HG02678 (cell line): ENCODE results near the gene TMEM187.
A peak's percentile ranks its signal among the peaks of the same experiment; 100 is the strongest.

Experiments
- ATAC-seq: cut with Tn5 transposase; IDR thresholded peaks from one replicate; pipeline ENCODE4 v1.9.1; 2021; ENCODE audit warnings: mild to moderate bottlenecking, moderate library complexity; ENCODE audit not compliant: unreplicated experiment

The TMEM187 gene

DNA sequence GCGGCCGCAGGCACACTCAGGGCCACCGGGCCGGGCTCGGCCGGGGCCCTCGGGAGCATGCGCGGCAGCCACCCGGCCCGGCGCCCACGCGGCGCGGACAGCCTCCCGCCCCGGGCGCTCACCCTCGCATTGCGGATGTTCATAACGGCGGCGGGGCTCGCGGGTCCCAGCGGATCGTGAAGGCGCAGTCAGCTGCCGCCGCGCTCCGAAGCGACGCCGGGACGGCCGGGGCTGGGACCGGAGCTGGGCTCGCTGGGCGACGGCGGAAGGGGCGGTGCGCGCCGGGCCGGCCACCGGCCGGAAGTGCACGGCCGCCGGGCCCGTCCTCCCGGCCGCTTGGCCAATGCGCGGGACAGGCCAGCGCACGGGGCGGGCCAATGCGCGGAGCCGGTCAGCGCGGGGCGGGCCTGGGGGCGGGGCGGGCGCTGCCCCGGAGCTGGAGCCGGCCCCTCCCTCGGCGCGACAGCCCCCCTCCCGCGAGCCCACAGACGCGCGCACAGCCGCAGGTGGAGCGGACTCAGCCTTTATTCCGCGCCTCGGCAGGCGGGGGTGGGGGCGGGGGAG, 37.7 kb upstream of the TMEM187 start, which contains the start of gene NAA10:
NAA10 (minus strand) TSS at position 276 of the 564 bp plus-strand sequence; CDS start at position 143, 133 bp downstream.
- ATAC-seq: peak; percentile 94

DNA sequence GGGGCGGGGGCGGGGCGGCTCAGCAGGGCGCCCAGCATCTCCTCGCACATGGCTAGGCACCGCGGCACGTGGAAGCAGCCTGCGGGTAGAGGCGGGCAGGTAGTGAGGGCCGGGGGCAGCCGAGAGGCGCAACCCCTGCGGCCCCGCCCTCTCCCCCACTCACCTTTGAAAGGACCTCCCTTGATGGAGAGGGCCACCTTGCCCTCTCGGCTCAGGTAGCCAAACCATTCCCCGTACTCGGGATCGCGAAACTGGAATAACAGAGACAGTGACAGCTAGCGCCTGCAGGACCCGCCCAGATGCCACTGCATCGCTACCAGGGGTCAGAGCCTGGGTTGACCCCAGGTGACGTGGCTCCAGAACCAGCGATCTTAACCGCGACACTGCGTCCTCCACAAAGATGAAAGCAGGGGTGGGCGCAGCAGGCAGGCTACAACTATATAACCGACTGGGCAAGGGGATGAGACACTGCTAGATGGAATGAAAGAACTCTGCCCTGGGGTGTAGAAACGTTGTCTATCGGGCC, 37.2 kb upstream of the TMEM187 start:
- ATAC-seq: no peak

DNA sequence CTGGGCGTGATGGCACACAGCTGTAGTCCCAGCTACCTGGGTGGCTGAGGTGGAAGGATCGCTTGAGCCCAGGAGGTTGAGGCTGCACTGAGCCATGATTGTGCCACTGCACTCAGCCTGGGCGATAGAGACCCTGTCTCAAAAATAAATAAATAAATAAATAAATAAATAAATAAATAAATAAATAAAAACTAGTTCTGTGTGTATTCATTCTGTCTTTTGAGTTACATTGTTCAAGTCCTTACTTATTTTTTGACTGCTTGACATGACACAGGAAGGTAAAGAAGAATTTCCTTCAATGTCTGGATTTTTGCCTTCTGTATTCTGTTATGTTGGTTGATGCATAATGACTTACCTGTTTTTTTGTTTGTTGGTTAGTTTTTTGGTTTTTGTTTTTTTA, 35.5 kb upstream of the TMEM187 start:
- ATAC-seq: no peak

DNA sequence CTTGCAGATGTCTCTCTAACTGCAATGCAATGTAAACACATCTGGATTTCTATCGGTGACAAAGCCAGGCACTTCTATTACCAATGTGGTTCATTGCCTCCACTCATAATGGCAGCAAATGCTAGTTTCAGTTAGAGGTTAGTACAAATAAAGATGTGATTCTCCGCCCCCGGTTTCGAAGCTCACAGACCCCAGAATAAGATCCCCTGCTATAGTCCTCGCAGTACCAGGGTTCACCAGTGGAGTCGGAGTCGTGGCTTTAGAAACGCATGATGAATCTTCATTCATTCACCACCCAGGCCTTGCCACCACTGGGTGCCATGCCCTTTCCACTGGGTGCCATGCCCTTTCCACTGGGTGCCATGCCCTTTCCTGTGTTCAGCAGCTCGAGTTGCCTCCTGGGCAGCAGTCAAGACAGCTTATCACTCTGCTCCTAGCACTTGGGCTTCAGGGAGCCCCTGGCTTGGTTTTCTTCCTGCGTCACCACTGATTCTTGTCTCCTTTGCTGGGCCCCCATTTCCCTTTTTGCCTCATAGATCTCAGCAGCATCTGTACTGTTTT, 34.2 kb upstream of the TMEM187 start:
- no peak for ATAC-seq

DNA sequence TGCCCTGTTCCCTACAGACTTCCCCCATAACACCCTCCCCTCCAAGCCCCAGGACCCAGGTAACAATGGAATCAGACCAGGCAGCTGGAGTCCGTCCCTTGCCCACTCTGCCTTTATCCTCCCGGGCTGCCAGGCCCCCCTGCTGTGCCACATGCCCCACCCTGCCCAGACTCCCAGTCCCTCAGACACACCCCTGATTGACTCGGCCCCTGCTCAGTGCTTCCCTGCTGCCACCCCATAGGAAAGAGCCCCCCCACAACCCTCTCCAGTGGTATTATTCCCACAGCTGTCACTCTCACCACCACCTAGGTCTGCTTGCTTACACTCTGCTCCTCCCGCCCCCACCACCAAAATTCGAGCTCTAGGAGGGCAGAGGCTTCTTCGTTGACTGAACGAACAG, 33.0 kb upstream of the TMEM187 start:
- no peak for ATAC-seq

DNA sequence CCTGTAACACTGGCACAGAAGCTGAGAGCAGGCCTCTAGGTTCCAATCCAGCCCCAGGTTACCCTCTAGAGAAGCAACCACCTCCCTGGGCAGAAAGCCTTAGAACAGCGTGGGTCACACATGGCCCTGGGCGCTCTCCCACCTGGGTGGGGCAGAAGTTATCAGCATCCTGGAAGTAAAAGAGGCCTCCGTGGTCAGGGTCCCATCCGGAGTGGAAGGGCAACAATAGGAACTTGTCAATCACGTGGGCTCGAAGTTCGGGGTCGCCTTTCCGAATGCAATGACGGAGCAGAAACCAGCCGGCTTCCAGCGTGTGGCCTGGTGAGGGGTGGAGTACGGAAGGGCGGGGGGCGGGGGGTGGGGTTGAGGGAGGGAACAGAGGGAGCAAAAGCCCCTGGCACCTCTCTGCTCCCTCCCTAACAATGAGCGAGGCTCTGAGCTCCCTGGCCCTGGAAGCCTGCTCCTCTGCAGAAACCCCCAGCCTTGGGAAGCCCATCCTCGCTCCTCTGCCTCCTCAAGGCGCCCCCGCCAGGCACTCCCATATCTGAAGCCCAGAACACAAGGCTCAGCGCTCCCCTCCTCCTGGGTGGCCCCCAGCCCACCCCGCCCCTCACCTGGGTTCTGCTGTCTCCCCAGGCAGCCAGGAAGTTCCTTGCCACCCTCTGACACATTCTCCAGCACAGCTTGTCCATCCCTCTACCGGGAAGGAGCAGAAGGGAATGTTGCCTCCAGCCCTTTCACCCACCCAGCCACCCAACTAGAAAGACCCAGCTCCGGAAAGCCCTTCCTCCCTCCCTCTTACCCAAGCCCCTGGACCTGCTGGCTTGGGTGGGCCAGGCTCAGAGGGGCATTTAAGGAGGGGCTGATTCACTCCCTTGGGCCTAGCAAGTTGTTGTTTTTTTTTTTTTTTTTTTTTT, 31.0 kb upstream of the TMEM187 start:
- no peak for ATAC-seq

DNA sequence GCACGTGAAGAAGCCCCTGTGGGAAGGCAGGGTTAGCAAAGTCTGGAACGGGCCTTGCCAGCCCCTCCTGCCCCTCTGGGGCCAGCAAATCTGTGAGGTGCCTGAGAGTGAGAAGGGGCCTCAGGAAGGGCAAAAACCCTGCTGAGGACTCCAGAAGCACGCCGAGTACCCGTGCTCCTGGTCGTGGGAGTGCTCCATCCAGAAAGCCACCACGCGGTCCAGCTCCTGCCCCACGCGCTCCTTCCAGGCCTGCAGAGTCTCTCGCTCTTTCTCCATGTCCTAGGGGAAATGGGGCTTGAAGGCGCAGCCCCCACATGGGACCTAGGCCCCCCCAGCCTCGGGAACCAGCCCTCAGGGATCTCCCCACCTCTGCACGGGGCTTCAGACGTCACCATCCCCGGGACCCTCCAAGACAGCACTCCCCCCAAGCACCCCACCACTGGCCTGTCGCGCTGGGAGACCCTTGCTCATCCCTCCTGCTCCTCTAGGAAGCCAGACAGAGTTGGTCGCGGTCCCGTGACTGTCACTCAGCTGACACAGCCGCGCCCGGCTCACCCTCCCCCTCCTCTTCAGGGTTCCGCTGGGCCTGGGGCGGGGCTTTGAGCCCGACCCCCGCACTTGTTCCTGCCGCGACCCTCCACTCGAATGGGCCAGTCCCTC, 28.3 kb upstream of the TMEM187 start, which contains the start of gene RENBP:
RENBP (minus strand) TSS at position 504 of the 660 bp plus-strand sequence; CDS start at position 471, 33 bp downstream.
- no peak for ATAC-seq

DNA sequence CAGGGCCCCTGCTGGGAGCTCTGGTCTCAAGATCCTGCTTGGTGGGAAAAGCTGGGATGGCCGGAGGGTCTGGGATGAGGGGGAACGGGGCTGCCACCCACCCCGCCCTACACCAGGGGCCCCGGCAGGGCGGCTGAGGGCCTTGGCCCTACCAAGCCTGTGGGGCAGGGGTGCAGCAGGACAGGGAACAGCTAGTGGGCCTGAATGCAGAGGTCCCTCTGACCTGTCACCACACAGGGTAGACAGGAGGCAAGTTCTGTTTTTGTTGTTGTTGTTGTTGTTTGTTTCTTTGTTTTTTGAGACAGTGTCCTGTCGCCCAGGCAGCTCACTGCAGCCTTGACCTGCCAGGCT, 27.8 kb upstream of the TMEM187 start:
- no peak for ATAC-seq

DNA sequence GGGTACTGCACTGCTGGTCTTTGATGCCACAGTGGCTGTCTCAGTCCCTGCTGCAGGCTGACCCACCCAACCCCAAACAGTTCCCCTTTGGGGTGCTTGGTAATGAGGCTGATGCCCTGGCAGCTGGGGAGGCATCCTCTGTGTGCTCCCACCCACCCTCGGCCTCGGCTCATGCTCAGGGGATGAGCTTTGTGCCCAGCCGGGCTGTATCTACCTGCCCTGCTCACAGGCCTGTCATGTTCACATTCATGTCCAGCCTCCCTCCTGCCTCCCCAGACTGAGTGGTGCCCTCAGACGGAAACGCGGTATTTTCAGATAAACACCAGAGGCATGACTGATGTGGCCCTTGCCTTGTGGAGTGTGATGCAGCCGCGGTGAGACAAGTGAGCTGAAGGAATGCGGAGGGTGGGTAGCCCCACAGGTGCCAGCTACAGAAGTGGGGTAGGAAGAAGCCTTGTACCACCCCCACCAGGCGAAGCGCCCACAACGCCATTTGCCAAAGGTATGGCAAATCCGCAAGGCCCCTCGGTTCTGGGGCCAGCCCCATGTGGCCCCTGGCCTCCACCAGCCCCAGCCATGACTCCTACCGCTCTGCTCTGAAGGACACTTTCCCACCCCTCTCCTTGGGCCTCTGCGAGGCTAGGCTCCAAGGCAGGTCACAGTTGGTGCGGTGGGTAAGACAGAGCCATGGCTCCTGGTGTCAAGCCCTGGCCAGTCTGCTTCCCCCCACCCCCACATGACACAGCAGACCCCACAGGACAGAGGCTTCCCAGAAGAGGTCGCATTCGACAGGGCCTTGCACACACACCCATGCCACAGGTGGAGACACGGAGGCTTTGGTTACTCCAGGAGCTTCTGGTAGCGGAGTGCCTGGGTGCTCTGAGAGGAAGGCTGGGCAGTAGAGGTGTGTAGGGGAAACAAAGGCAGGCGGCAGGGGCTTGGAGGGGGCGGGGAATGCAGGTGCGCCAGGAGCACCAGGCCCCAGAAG, 26.3 kb upstream of the TMEM187 start:
- ATAC-seq: no peak

DNA sequence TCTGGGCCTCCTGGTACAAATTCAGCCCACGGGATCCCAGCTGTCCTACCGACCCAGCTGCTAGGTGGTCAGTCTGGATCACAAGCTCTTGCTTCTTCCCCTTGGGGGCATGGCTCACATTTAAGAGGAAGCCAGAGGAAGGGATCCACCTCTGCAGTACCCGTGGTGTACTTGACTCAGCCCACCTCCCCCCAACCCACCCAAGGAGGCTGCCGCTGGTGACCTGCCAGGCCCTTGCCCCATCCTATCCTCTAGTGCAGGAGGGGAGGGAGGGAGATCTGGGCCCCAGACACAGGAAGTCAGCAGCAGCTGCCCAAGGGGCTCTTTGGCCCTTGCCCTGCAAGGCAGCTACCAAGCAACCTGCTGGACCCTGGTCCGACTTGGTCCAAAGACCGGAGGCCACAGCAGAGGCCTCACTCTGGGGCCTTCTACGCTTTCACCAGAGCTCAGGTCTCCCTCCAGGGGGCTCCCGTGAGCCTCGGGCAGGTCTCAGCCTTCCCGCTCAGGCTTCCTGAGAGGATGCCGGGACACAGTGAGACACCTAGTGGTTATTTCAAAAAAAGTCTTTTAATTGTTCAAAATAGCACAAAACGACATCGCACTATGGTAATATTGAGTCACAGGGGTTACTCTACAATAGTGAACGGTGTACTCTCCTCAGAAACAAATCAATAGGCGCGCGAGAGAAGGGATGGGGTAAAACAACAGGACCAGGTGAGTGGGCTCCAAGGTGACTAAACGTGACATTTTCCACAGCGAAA, 25.4 kb upstream of the TMEM187 start:
- peak; percentile 63 for ATAC-seq

DNA sequence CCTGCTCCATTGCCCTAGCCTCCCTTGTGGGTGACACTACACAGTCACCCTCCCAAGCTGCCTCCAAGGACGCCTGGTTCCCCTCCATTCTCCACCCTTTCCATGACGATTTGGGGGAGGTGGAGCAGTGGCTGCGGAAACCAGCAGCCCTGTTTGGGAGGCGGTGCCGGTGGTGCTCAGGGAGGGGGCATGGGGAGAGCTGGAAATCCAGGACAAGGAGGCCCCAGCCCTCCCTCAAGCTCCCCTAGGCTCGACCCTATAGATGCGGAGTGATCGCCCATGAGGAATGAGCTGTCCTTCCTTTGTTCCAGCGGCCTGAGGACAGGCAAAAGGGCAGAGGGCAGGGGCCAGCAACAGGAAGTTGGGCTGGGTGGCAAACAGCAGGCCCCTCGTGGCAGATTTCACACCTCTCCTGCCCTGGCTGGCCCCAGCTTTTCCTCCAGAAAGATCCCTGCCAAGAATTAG, 24.5 kb upstream of the TMEM187 start:
- ATAC-seq: no peak

DNA sequence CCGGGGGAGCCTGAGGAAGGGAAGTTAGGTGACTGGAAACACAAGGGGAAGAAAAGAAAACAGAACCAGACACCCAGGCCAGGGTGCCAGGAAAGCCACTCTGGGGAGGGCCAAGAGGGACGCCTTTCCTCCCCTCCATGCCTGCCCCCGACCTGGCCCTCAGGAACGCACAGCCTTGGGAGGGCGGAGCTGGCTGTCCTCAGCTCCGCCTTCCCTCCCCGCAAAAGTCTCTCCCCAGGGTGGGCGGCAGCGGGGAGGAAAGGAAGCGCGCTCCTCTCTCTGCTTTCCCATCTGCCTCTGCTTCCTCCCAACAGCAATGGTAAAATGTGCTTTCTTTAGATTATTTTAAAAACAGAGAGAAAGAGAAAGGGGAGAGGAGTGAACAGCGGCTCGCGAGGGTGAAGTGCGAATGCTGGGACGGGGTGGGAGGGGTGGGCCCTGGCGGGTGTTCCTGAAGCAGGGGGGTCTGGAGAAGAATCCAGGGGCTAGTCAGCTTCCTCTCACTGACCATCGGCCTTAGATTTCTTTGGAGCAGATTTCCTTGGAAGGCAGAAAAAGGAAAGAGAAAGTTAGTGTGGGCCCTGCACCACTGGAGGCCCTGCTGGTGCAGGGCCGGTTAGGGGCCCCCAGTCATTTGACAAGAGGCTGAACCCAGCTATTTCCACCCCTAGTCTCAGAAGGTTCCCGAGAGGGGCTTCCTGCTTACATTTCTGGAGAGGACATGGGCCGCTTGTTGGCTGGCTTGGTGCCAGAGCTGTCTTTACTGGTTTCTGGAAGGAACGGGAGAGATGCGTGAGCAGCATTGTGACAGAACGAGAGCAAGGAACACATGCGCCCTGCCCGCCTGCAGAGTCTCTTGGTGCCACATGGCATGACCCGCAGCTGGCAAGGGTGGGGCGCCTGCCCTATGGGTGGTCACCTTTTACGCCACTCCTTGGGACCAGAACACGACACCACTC, 23.4 kb upstream of the TMEM187 start:
- no peak for ATAC-seq

DNA sequence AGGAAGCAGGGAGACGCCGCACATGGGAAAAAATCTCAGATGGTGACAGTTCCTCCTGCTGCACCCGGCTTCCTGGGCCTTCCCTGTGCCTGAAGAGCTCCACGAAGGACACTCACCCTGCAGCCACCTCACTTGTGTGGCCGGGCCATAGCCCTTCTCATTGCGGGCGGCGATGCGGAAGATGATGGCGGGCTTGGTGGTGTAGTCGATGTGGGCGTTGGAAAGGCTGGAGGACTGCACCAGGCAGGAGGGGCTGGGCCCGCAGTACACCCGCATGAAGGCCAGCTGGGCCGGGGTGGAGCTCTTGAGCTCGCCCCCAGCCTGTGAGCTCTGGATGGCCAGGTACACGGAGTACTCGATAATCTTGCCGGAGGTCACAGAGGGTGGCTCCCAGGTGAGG, 22.4 kb upstream of the TMEM187 start:
- no peak for ATAC-seq

DNA sequence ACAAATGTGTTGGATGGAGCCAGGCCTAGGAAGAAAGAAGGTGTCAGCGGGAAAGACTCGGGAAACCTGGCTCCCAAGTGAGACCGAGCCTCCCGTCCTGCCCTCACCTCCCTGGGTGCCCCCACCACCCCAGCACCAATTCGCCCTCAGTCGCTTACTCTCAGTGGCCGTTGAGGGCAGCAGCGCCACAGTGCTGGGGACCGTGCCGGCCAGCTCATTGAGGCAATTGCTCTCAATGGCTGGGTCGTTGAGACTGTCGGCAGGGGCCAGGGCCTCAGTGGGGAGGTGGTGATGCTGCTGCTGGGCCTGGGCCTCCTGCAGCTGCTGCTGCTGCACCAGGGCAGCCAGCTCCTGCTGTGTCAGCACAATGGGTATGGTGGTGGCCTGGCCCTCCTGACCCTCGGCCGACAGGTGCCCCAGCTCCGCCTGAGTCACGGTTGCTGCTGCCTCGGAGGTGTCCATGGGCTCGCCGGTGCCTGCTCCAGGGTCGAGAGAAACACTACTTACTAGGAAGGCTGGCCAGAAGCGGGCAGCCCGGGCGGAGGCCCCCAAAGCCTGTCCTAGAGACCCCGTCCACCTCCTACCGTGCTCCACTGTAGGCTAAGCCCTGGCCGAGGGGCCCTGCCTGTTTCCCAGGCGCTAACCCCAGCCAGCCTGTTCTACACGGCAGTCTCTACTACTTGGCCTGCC, 20.7 kb upstream of the TMEM187 start:
- no peak for ATAC-seq

DNA sequence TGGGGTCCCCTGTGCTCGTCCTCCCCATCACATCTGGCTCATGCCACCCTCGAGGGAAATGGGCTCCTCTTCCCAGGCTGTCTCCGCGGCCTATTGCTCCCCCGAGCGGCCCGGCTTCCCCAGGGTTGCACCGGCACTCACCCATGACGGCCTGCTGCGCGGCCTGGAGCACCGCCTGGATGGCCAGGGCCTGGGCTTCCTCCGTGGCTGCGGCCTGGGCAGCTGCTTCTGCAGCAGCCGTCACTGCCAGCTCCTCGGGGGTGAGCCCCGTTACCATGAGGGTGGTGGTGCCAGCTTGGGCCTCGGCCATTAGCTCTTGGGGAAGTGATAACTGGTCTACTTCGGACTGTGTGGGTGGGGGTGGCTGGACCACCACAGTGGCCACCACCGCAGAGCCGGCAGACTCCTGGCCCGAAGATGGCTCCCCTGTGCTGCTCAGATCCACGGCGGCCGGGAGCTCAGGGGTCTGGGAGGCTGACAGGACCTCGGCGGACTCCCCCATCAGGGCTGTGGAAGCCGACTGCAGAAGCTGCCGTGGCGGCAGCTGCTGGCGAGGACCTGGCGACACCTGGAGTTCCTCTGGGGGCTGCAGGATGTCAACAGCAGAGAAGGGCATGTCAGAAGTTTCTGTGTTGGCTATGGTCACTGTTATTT, 20.1 kb upstream of the TMEM187 start:
- no peak for ATAC-seq

DNA sequence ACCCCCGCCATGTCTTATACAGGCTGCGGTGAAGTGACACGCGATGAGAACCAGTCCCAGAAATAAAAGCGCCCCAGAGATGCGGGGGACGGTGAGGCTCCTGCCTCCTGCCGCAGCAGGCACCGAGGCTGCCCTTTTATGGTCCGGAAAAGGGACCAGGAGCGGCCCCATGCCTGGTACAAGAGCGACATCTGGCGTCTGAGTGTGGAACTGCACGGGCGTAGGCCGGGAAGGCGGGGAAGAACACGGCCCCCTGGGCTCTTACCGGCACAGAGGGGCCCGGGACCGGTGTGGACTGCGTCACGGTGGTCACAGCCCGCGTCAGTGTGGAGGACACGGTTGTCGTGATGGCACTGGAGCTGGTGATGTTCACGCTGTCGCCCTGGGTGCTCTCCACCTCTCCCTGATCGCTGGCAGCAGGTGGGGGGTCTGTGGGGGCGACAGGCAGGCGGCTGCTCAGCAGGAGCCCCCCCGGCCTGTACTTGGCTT, 19.2 kb upstream of the TMEM187 start:
- no peak for ATAC-seq
